HFF-Myc (cell line): ENCODE results near the gene CPXM2.

Experiments
- DNase-seq: peaks from one replicate; pipeline ENCODE4 v3.0.0-alpha.2; 2011; ENCODE audit warnings: low read depth; ENCODE audit errors: extremely low read depth
- H3K4me3 ChIP-seq: replicated peaks from 2 replicates; pipeline ENCODE4 v1.5.1; 2011; ENCODE audit warnings: low read depth, mild to moderate bottlenecking, control low read depth, low read length
- CTCF ChIP-seq: IDR thresholded peaks from 2 replicates; pipeline ENCODE4 v1.5.1; 2012; ENCODE audit warnings: mild to moderate bottlenecking, low read depth, low read length, control low read depth; ENCODE audit errors: missing control alignments

The CPXM2 gene

GRCh38 chr10:123891144-123892071 is at the start of gene CPXM2:
Gene CPXM2, minus strand, starts transcription at chr10:123891807. Its CDS starts 148 bp downstream, at chr10:123891659.
- H3K4me3 ChIP-seq: no peak within 1 kb of the TSS
- no peak for TF ChIP-seq CTCF
- DNase-seq: no peak

- H3K4me3 ChIP-seq: no peak overlapping the region
- TF ChIP-seq CTCF: no peak
- no peak for DNase-seq
Observed at GRCh38 chr10:123939591-123939990, 48.0 kb upstream of the CPXM2 start.

- H3K4me3 ChIP-seq: no peak overlapping the region
- no peak for TF ChIP-seq CTCF
- DNase-seq: no peak
Observed at GRCh38 chr10:123938890-123939289, 47.3 kb upstream of the CPXM2 start.

GRCh38 chr10:123936426-123936825 is 44.8 kb upstream of the CPXM2 start:
- no peak for TF ChIP-seq CTCF

GRCh38 chr10:123935680-123936079 is 44.1 kb upstream of the CPXM2 start:
- DNase-seq: no peak
- H3K4me3 ChIP-seq: no peak overlapping the region
- no peak for TF ChIP-seq CTCF

More at GRCh38 chr10:123936426-123936825, 44.8 kb upstream of the CPXM2 start:
- H3K4me3 ChIP-seq: no peak overlapping the region
- DNase-seq: no peak

GRCh38 chr10:123934846-123935245 is 43.2 kb upstream of the CPXM2 start:
- TF ChIP-seq CTCF: no peak
- DNase-seq: no peak
- H3K4me3 ChIP-seq: no peak overlapping the region
